Chondrocyte (in vitro differentiated cells): ENCODE results near the gene RPP38. TPM values are rescaled to one million over a fixed set of nuclear protein-coding genes. Genes with fewer than 3 reads are reported as not detected.

Experiments used
- DNase-seq: peaks from one replicate; pipeline ENCODE4 v3.0.0; 2021; ENCODE audit warnings: mixed read lengths, low spot score
- H3K27ac Mint-ChIP-seq: one replicate; pipeline ENCODE4 v1.8.0; 2021; ENCODE audit warnings: mild to moderate bottlenecking, moderate library complexity, mixed read lengths; ENCODE audit not compliant: unreplicated experiment
- H3K27me3 Mint-ChIP-seq: 2 replicates; pipeline ENCODE4 v1.8.0; 2021; ENCODE audit warnings: low read depth, mixed read lengths
- H3K36me3 Mint-ChIP-seq: 2 replicates; pipeline ENCODE4 v1.8.0; 2021; ENCODE audit warnings: low read depth, mixed read lengths
- H3K4me1 Mint-ChIP-seq: 2 replicates; pipeline ENCODE4 v1.8.0; 2021; ENCODE audit warnings: low read depth, mild to moderate bottlenecking, mixed read lengths
- H3K4me3 Mint-ChIP-seq: one replicate; pipeline ENCODE4 v1.8.0; 2021; ENCODE audit warnings: mild to moderate bottlenecking, moderate library complexity, mixed read lengths; ENCODE audit not compliant: unreplicated experiment
- H3K9me3 Mint-ChIP-seq: 2 replicates; pipeline ENCODE4 v1.8.0; 2021; ENCODE audit warnings: low read depth, mixed read lengths
- CTCF ChIP-seq: fragments of 200-600 bp; sonication (generic); IDR thresholded peaks from 2 replicates; pipeline ENCODE4 v1.5.0; 2021; ENCODE audit warnings: antibody characterized with exemption, mild to moderate bottlenecking, moderate library complexity
- total RNA-seq: library from RNA; stranded (reverse); gene quantifications from 3 replicates; pipeline ENCODE4 v1.2.1, GENCODE V29; 2021

RPP38 gene
- total RNA-seq, 1 donor from 2014 or later: 14.3 TPM

- DNase-seq: no peak
- no peaks in the 10 kb centered on the region for H3K9me3 Mint-ChIP-seq
- peaks cover 16% of the 10 kb centered on the region for H3K36me3 Mint-ChIP-seq
- TF ChIP-seq CTCF: no peak
- H3K4me1 Mint-ChIP-seq: peaks cover 19% of the 10 kb centered on the region
- H3K4me3 Mint-ChIP-seq: no peak overlapping the region
- H3K27ac Mint-ChIP-seq: no peak overlapping the region
- no peaks in the 10 kb centered on the region for H3K27me3 Mint-ChIP-seq
These were observed 27.8 kb downstream of the RPP38 start for GRCh38 chr10:15124908-15125307.

DNA sequence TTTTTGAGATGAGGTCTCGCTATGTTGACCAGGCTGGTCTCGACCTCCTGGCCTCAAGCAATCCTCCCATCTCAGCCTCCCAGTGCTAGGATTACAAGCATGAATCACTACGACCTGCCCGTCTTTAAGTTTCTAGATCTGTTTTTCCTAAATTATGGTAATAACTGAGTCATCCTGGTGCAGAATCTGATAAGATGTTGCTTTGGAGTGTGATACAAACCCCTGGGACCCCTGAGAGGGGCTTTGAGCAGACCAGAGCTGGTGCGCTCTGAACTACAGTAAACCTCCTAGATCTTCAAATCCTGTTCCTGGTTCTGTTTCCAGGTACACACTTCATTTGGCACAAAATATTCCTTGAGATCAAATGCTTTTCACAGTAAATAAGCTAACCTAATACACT, 34.2 kb downstream of the RPP38 start:
- peaks cover 37% of the 10 kb centered on the region for H3K36me3 Mint-ChIP-seq
- no peak overlapping the region for H3K4me3 Mint-ChIP-seq
- H3K4me1 Mint-ChIP-seq: no peaks in the 10 kb centered on the region
- no peak for DNase-seq
- H3K9me3 Mint-ChIP-seq: no peaks in the 10 kb centered on the region
- TF ChIP-seq CTCF: no peak
- no peaks in the 10 kb centered on the region for H3K27me3 Mint-ChIP-seq
- H3K27ac Mint-ChIP-seq: no peak overlapping the region

GRCh38 chr10:15136129-15137035, 39.2 kb downstream of the RPP38 start:
- H3K36me3 Mint-ChIP-seq: peaks cover 29% of the 10 kb centered on the region
- H3K27me3 Mint-ChIP-seq: no peaks in the 10 kb centered on the region
- H3K4me1 Mint-ChIP-seq: peaks cover 4% of the 10 kb centered on the region
- no peak overlapping the region for H3K4me3 Mint-ChIP-seq
- no peaks in the 10 kb centered on the region for H3K9me3 Mint-ChIP-seq
- no peak overlapping the region for H3K27ac Mint-ChIP-seq
- no peak for DNase-seq
- no peak for TF ChIP-seq CTCF

DNA sequence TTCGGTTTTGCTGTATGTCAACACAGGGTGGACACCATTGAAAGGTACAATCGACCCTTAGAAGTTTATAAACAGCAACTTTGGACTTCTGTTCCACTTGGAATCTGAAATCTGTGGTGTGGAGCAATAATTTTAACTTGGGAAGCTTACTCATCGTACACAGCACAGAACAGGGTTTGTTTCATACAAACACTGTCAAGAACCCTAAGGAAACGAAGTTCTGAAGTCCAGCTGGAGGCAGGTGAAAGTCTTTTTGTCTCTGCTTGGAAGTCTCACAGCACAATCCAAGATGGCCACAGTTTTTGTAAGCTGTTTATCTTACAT, 39.8 kb downstream of the RPP38 start:
- H3K4me1 Mint-ChIP-seq: peaks cover 10% of the 10 kb centered on the region
- H3K9me3 Mint-ChIP-seq: no peaks in the 10 kb centered on the region
- H3K36me3 Mint-ChIP-seq: peaks cover 28% of the 10 kb centered on the region
- no peak for TF ChIP-seq CTCF
- no peaks in the 10 kb centered on the region for H3K27me3 Mint-ChIP-seq
- H3K27ac Mint-ChIP-seq: no peak overlapping the region
- DNase-seq: no peak
- no peak overlapping the region for H3K4me3 Mint-ChIP-seq

- peaks cover 28% of the 10 kb centered on the region for H3K36me3 Mint-ChIP-seq
- H3K27ac Mint-ChIP-seq: no peak overlapping the region
- peaks cover 10% of the 10 kb centered on the region for H3K4me1 Mint-ChIP-seq
- no peaks in the 10 kb centered on the region for H3K27me3 Mint-ChIP-seq
- no peak for DNase-seq
- no peaks in the 10 kb centered on the region for H3K9me3 Mint-ChIP-seq
- H3K4me3 Mint-ChIP-seq: no peak overlapping the region
- TF ChIP-seq CTCF: no peak
These were observed 40.5 kb downstream of the RPP38 start for GRCh38 chr10:15137636-15138035.
